ENCODE data around the gene FLNB. TPM values are rescaled to one million over a fixed set of nuclear protein-coding genes. Genes with fewer than 3 reads are reported as not detected.
A peak's percentile ranks its signal among the peaks of the same experiment; 100 is the strongest.
"Not testable (repeated sequence)": the region's sequence is repeated elsewhere in the genome, so short reads cannot be mapped to it uniquely, and the experiment has no call there.

Gene FLNB
- total RNA-seq, 2 donors from 2014 or later: 37.6 to 59.6 TPM

- peaks cover 0 to 17% of the 10 kb centered on the region in 2 donors for H3K4me1 ChIP-seq
- H3K9me3 ChIP-seq: no peaks in the 10 kb centered on the region
- no peak for TF ChIP-seq CTCF (IDR thresholded peaks at IDR 0.05)
- no peaks in the 10 kb centered on the region for H3K27me3 ChIP-seq
- H3K4me3 ChIP-seq: no peak overlapping the region
- no peaks in the 10 kb centered on the region for H3K36me3 ChIP-seq
- H3K27ac ChIP-seq: no peak overlapping the region
- DNase-seq (ENCODE audit: low spot score): no peak
Measured at GRCh38 chr3:57982561-57983243, 25.5 kb upstream of the FLNB start.

- Histone ChIP-seq H3K4me3 (no peak overlapping the region), H3K27me3 (no peaks in the 10 kb centered on the region), H3K9me3 (no peaks in the 10 kb centered on the region), H3K27ac (peak overlapping the region; percentile 37 to 39), H3K36me3 (no peaks in the 10 kb centered on the region), H3K4me1 (peaks cover 0 to 17% of the 10 kb centered on the region in 2 donors)
- peak; percentile 76 for DNase-seq (ENCODE audit: low spot score)
- no peak for TF ChIP-seq CTCF (IDR thresholded peaks at IDR 0.05)
Measured at GRCh38 chr3:57983734-57984518, 24.3 kb upstream of the FLNB start.

GRCh38 chr3:57985176-57985983 is 22.8 kb upstream of the FLNB start:
- H3K27ac ChIP-seq: no peak overlapping the region
- no peaks in the 10 kb centered on the region for H3K36me3 ChIP-seq
- peaks cover 0 to 17% of the 10 kb centered on the region in 2 donors for H3K4me1 ChIP-seq
- no peak overlapping the region for H3K4me3 ChIP-seq
- H3K9me3 ChIP-seq: no peaks in the 10 kb centered on the region
- no peaks in the 10 kb centered on the region for H3K27me3 ChIP-seq
- no peak for TF ChIP-seq CTCF (IDR thresholded peaks at IDR 0.05)
- no peak for DNase-seq (ENCODE audit: low spot score)

- H3K36me3 ChIP-seq: no peaks in the 10 kb centered on the region
- peaks cover 0 to 17% of the 10 kb centered on the region in 2 donors for H3K4me1 ChIP-seq
Measured at GRCh38 chr3:57985984-57986246, 22.3 kb upstream of the FLNB start.

GRCh38 chr3:57986261-57986660 is 22.0 kb upstream of the FLNB start:
- H3K27me3 ChIP-seq: no peaks in the 10 kb centered on the region
- H3K36me3 ChIP-seq: no peaks in the 10 kb centered on the region
- peaks cover 0 to 17% of the 10 kb centered on the region in 2 donors for H3K4me1 ChIP-seq
- no peak overlapping the region for H3K4me3 ChIP-seq
- TF ChIP-seq CTCF (IDR thresholded peaks at IDR 0.05): no peak
- no peaks in the 10 kb centered on the region for H3K9me3 ChIP-seq
- H3K27ac ChIP-seq: no peak overlapping the region
- DNase-seq (ENCODE audit: low spot score): no peak

More at GRCh38 chr3:57985984-57986246, 22.3 kb upstream of the FLNB start:
- H3K27ac ChIP-seq: no peak overlapping the region
- H3K4me3 ChIP-seq: no peak overlapping the region
- DNase-seq (ENCODE audit: low spot score): no peak
- no peaks in the 10 kb centered on the region for H3K27me3 ChIP-seq
- no peak for TF ChIP-seq CTCF (IDR thresholded peaks at IDR 0.05)
- H3K9me3 ChIP-seq: no peaks in the 10 kb centered on the region

- H3K36me3 ChIP-seq; H3K4me1 ChIP-seq; DNase-seq (ENCODE audit: low spot score); H3K9me3 ChIP-seq; H3K4me3 ChIP-seq; H3K27ac ChIP-seq; H3K27me3 ChIP-seq: not testable (repeated sequence)
Measured at GRCh38 chr3:57989198-57989597, 19.0 kb upstream of the FLNB start.

Data from right atrium auricular region (tissue), 2 donors.